ENCODE measurements around the gene PACSIN3. TPM values are rescaled to one million over a fixed set of nuclear protein-coding genes. Genes with fewer than 3 reads are reported as not detected.

The PACSIN3 gene
- polyA plus RNA-seq, 2 of the 4 experiments (the other 2 are of a cell fraction), result 16.5 to 35.3 TPM

GRCh38 chr11:47144541-47144940 is 41.7 kb downstream of the PACSIN3 start:
- no peak for DNase-seq (ENCODE audit: low read depth in 1 of 2, low spot score in 1 of 2)
- ATAC-seq, result no peak
- Histone ChIP-seq H3K9me3 (no peaks in the 10 kb centered on the region), H3K27ac (no peak overlapping the region), H3K4me2 (no peak overlapping the region), H3K4me1 (no peaks in the 10 kb centered on the region), H3K4me3 (no peak overlapping the region)
- ChIA-PET CTCF (interaction anchor here (0.7 to 1.9 kb wide), 2 partner anchors 9 to 12 kb away, joined by 3 to 4 read pairs; no protein-coding TSS in a partner anchor), POLR2A (no interaction called here)
- FAIRE-seq, result no peak
- 94% methylated on average over 3 of the region's 3 CpGs for WGBS (ENCODE audit: missing lambda C conversion rate)
- TF ChIP-seq CHD2 (IDR thresholded peaks at IDR 0.05; ENCODE audit: low read length, partially characterized antibody) (no peak), MAFK (IDR thresholded peaks at IDR 0.05; ENCODE audit: partially characterized antibody) (no peak), EP300 (IDR thresholded peaks at IDR 0.05) (no peak), E2F6 (IDR thresholded peaks at IDR 0.05; ENCODE audit: borderline replicate concordance, low read depth) (no peak), JUNB (IDR thresholded peaks at IDR 0.05) (no peak), MAZ (IDR thresholded peaks at IDR 0.05; ENCODE audit: borderline replicate concordance, low read depth, low read length) (no peak), HEYL (CRISPR knock-in tag; IDR thresholded peaks at IDR 0.05) (no peak), NFE2L2 (conservative IDR thresholded peaks at IDR 0.05; ENCODE audit: low read length) (no peak), RNF2 (IDR thresholded peaks at IDR 0.05; ENCODE audit: borderline replicate concordance, low read depth) (no peak)

- TF ChIP-seq CEBPB (IDR thresholded peaks at IDR 0.05) (no peak), ELK1 (IDR thresholded peaks at IDR 0.05; ENCODE audit: low read depth, low read length) (no peak), HEYL (CRISPR knock-in tag; IDR thresholded peaks at IDR 0.05) (no peak), CTCF (IDR thresholded peaks at IDR 0.05) (no peak), HMGXB4 (CRISPR knock-in tag; IDR thresholded peaks at IDR 0.05; ENCODE audit: borderline replicate concordance) (no peak), NPAS2 (CRISPR knock-in tag; IDR thresholded peaks at IDR 0.05; ENCODE audit: borderline replicate concordance) (no peak), GATA3 (IDR thresholded peaks at IDR 0.05; ENCODE audit: borderline replicate concordance) (no peak), POLR2AphosphoS2 (conservative IDR thresholded peaks at IDR 0.05; ENCODE audit: low read length) (no peak), NR3C1 (IDR thresholded peaks at IDR 0.05) (no peak), MAZ (IDR thresholded peaks at IDR 0.05; ENCODE audit: borderline replicate concordance, low read depth, low read length) (no peak)
- H3K4me1 ChIP-seq, result no peaks in the 10 kb centered on the region
- no peak overlapping the region for H3K4me2 ChIP-seq
- no peak overlapping the region for H3K4me3 ChIP-seq
- FAIRE-seq (no peak), ATAC-seq (no peak; a peak in 1 of 6 replicates), DNase-seq (ENCODE audit: low read depth in 1 of 2, low spot score in 1 of 2) (no peak)
- 75% methylated on average over 3 of the region's 3 CpGs for WGBS (ENCODE audit: missing lambda C conversion rate)
- no peaks in the 10 kb centered on the region for H3K9me3 ChIP-seq
- H3K27ac ChIP-seq, result no peak overlapping the region
- CTCF ChIA-PET, result interaction anchor here (1.2 to 2.8 kb wide), 5 partner anchors 9 to 247 kb away, joined by 4 to 33 read pairs (median 4); no protein-coding TSS in a partner anchor
- POLR2A ChIA-PET, result no interaction called here
Measured at GRCh38 chr11:47143322-47143721, 42.9 kb downstream of the PACSIN3 start.

DNA sequence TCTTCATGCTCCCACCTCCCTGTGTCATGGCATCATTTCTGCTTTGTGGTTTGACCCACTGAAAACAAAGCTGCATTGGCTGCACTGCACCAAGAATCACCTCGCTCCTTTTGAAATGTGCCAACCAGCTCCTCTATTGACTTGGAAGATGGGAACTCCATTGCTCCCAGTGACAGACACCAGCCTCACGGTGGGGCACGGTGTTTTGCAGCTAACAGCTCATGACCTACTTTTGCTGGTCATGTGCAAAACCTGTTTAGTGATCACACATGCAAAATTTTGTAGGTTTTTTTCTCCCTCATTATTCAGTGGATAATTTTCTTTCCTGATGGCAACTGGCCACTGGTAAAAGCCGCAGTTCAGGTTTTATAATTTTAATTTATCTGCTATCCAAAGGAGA is 46.4 kb downstream of the PACSIN3 start:
- no peak for FAIRE-seq
- CTCF ChIA-PET, result interaction anchor here (0.6 to 1.9 kb wide), 9 partner anchors 10 to 268 kb away, joined by 3 to 10 read pairs (median 3); no protein-coding TSS in a partner anchor
- WGBS (ENCODE audit: missing lambda C conversion rate), result 88% methylated on average over 4 of the region's 4 CpGs

More for the DNA sequence above, 46.4 kb downstream of the PACSIN3 start:
- Histone ChIP-seq H3K27ac (no peak overlapping the region), H3K4me3 (no peak overlapping the region), H3K4me1 (no peaks in the 10 kb centered on the region), H3K9me3 (no peaks in the 10 kb centered on the region), H3K4me2 (no peak overlapping the region)
- ATAC-seq (no peak), DNase-seq (ENCODE audit: low read depth in 1 of 2, low spot score in 1 of 2) (no peak)
- POLR2A ChIA-PET, result no interaction called here
- TF ChIP-seq EHF (CRISPR knock-in tag; IDR thresholded peaks at IDR 0.05) (no peak), FOXS1 (CRISPR knock-in tag; IDR thresholded peaks at IDR 0.05) (no peak), POLR2A (IDR thresholded peaks at IDR 0.05; ENCODE audit: low read length) (no peak), CBX8 (IDR thresholded peaks at IDR 0.05) (no peak), CHD2 (IDR thresholded peaks at IDR 0.05; ENCODE audit: low read length, partially characterized antibody) (no peak), HOXA7 (CRISPR knock-in tag; IDR thresholded peaks at IDR 0.05) (no peak), RNF2 (IDR thresholded peaks at IDR 0.05; ENCODE audit: borderline replicate concordance, low read depth) (no peak), HDAC2 (IDR thresholded peaks at IDR 0.05) (no peak), NPAS2 (CRISPR knock-in tag; IDR thresholded peaks at IDR 0.05; ENCODE audit: borderline replicate concordance) (no peak), POLR2AphosphoS2 (conservative IDR thresholded peaks at IDR 0.05; ENCODE audit: low read length) (no peak), FOSB (CRISPR knock-in tag; IDR thresholded peaks at IDR 0.05) (no peak), TP53 (CRISPR knock-in tag; IDR thresholded peaks at IDR 0.05) (no peak), JUNB (IDR thresholded peaks at IDR 0.05) (no peak), KDM5A (IDR thresholded peaks at IDR 0.05) (no peak), CEBPB (IDR thresholded peaks at IDR 0.05) (no peak), RCOR1 (IDR thresholded peaks at IDR 0.05; ENCODE audit: low read depth, low read length) (no peak), FOSL2 (IDR thresholded peaks at IDR 0.05) (no peak), FOSL2 (CRISPR knock-in tag; IDR thresholded peaks at IDR 0.05) (no peak)

Measured in A549 (cell line).